Measurements from ENCODE around the gene PDX1.

The PDX1 gene

DNA sequence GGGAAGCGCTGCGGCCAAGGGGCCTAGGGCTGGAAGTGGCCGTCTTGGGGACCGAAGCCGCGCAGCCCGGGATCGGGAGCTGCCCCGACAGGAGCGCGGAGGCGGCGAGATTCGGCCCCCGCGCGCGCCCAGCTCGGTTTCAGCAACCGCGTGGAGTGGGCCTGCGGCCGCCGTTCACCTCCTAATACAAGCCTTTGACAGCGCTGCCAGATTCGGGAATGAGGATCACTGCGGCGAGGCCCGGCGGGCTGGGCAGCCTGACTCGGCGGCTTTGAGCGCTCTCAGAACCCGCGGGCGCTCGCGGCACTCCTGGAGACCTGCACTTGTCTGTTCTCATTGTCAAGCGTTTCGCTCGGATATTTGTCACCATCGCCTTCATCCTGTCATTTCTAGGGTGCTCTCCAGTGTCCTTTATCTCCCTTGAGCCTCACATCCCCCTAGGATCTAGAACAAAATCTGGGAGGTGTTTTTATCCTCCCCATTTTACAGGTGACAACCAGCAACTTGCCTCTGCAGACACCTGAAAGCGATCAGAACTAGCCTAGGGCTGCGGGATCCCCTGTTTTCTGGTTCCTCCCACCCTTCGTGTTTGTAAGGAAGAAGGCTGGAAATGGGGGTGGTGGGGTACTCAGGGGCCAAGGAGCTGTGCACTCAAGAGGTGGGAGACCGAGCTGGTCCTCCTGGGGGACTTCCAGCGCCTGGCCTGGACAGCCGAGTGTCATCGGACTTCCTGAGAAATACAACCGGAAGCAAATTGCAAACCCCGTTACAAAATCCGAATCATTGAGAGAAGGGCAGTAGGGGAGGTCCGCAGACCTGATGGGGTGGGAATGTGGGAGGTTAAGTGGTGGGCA is 50.8 kb downstream of the PDX1 start:
- no peak for DNase-seq (ENCODE audit: low read depth)

DNA sequence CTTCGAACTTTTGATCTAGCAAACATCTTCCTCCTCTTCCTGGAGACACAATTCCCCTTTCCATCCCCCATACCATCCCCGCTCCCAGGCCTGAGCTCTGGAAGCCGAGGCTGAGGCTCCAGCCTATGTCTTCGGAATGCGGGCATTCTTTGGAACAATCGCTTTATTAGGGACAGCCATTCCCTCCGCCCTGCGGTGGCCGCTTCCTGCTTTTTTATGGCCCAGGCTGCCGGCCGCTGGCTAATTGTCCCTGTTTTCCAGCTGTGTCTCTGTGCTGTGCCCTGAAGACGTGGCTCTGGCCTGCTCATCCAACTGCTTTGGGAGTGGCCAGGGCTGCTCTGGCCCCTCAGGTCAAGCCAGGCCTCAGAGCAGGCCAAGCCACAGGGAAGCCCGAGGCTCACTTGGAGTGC is 51.4 kb downstream of the PDX1 start:
- no peak for DNase-seq (ENCODE audit: low read depth)

DNA sequence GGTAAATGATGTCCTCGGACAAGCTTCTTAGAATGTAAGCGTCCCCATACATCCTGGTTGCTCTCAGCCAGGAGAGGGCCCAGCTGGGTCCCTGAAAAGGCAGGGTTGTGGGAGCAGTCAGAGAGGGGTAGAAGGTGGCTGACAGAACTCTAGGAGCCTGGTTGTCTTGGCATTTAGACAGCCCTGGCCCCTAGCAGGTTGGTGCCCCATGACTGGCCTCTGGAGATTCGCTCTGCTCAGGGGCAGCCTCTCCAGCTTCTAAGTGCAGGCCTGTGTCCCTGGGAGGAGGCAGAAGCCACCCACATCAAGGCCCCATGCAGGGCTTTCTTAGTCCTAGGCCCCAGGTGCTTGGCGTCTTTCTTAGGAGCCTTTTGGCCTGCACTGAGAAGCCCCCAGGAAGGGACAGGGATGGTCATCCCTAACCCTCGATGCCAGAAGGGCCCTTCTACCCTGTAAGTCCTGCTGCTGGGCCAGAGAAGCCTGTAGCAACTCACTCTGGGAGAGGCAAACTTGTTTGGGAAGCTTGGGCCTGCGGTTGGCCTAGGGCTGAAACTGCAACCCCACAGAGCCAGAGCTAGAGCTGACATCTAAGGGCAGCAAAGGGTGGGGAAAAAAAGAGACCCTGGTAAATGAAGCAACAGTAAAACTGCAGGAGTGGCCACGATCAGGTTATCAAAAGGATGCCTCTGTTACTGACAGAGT is 52.1 kb downstream of the PDX1 start:
- DNase-seq (ENCODE audit: low read depth) = no peak

DNA sequence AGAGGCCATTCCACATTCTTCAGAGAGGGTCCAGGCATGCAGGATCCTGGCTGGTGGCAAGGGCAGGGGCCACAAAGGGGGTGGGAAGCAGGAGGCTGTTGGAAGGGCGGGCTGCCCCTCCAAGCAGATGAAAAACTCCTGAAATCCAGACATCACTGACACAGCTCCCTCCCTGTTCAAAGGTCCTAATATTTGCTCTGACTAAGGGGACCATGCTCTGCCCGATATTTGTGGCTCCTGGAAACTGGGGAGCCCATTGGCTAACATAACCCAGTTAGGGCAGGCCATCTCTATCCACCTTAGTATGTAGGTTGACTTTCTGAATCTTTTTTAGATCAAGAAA is 52.6 kb downstream of the PDX1 start:
- DNase-seq (ENCODE audit: low read depth) = no peak

DNA sequence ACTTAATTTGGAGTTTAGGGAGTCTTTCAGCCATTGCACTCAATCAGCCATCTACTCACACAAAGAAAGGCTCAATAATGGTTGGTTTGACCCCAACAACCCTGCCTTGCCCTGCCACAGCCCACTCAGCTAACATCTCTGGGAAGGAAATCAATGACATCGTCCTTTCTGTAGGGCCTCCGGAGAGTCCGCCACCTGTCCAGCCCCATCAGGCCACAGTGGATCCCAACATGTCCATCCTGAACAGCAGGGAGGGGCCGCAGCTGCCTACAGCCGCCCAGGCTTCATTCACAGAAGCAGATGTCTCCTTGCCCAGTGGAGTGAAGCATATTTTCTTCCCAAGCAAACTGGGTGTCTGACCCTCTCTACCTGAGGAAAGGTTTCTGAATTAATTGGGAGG is 53.5 kb downstream of the PDX1 start:
- DNase-seq (ENCODE audit: low read depth) = no peak

DNA sequence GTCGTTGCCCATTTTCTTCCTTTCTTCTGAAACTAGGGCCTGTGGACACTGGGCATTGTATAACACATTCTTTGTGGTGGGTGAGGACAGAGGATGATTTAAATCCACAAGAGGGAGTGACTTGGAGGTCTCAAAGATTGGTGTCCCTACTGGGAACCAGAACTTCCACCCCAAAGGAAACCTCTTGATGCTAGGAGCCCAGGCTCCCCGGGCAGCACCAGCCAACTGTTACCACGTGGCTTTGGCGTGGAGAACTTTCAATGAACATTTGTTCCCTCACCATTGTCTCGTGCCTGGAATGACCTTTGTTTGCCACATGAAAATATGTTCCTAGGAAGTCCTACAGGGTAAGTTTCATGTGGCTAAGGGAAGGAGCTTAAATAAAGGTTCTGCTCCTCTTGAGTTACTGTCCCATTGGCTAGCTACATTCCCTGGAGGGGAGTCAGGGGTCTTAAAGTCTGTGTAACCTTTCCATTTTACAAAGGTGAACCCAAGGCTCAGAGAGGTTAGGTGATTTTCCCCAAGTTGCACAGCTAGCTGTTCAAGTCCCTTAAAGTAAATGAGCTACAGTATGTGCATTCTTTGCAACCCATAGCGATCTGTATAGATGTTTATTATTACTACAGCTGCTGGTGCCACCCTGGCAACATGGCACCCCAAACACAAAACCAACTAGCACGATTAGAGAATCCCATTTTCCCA is 54.3 kb downstream of the PDX1 start:
- no peak for DNase-seq (ENCODE audit: low read depth)
